ENCODE results near the gene SEPTIN12.

The SEPTIN12 gene

GRCh38 chr16:4733211-4733742 lies 54.9 kb downstream of the SEPTIN12 start:
- H3K4me3 ChIP-seq (ENCODE audit: low read depth, low read length): peak overlapping the region; percentile 98
- no peak for DNase-seq (ENCODE audit: low read depth)
- TF ChIP-seq CTCF (IDR thresholded peaks at IDR 0.05; ENCODE audit: insufficient read depth, low read depth, low read length, missing control alignments): no peak

- no peak for TF ChIP-seq CTCF (IDR thresholded peaks at IDR 0.05; ENCODE audit: insufficient read depth, low read depth, low read length, missing control alignments)
- no peak for DNase-seq (ENCODE audit: low read depth)
- no peak overlapping the region for H3K4me3 ChIP-seq (ENCODE audit: low read depth, low read length)
Measured at GRCh38 chr16:4729876-4730275, 58.3 kb downstream of the SEPTIN12 start.

GRCh38 chr16:4728676-4729075 lies 59.5 kb downstream of the SEPTIN12 start:
- no peak for DNase-seq (ENCODE audit: low read depth)
- TF ChIP-seq CTCF (IDR thresholded peaks at IDR 0.05; ENCODE audit: insufficient read depth, low read depth, low read length, missing control alignments): no peak
- H3K4me3 ChIP-seq (ENCODE audit: low read depth, low read length): no peak overlapping the region
